HG02870 (cell line): ENCODE data around the gene BRCA2.

Experiments
- ATAC-seq: cut with Tn5 transposase; IDR thresholded peaks from one replicate; pipeline ENCODE4 v1.9.1; 2021; ENCODE audit warnings: mild to moderate bottlenecking, moderate library complexity; ENCODE audit not compliant: unreplicated experiment

BRCA2 gene

GRCh38 chr13:32315238-32316027, at the start of gene BRCA2, which contains the start of gene ZAR1L:
BRCA2 (plus strand) TSS chr13:32315508; CDS start chr13:32316461, 953 bp downstream.
ZAR1L (minus strand) TSS chr13:32315363; CDS start chr13:32311925, 3,438 bp downstream.
- peak; percentile 84 for ATAC-seq

GRCh38 chr13:32265726-32266125, 49.6 kb upstream of the BRCA2 start:
- no peak for ATAC-seq

- no peak for ATAC-seq
Observed at GRCh38 chr13:32266130-32266529, 49.2 kb upstream of the BRCA2 start.

DNA sequence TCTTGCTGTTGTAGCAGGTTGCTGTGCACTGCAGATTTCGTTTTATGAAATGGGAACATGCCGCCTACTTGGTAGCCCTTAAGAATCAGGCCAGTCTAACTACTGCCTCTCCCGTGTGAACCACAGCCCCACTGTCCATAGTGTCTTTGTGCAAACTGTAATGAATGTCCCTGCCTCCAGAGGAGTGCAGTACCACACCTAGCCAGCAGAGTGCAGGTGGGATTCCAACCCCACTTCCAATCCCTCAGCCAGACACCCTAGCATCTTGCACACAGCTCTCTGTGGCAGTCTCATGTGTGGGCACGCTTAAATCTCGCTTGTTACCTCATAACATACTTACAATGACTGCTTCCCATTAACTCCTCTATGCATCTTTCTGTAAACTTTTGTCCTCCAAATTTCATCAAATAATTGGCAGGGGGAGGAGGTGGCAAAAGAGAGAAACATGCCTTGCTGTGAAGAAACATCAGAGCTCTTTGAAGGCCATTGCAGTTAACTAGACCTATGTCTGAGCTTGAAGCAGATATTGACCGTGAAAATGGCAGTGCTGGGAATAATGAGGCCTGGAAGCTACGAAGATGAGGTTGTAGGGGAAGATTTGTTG, 47.4 kb upstream of the BRCA2 start:
- peak; percentile 84 for ATAC-seq

DNA sequence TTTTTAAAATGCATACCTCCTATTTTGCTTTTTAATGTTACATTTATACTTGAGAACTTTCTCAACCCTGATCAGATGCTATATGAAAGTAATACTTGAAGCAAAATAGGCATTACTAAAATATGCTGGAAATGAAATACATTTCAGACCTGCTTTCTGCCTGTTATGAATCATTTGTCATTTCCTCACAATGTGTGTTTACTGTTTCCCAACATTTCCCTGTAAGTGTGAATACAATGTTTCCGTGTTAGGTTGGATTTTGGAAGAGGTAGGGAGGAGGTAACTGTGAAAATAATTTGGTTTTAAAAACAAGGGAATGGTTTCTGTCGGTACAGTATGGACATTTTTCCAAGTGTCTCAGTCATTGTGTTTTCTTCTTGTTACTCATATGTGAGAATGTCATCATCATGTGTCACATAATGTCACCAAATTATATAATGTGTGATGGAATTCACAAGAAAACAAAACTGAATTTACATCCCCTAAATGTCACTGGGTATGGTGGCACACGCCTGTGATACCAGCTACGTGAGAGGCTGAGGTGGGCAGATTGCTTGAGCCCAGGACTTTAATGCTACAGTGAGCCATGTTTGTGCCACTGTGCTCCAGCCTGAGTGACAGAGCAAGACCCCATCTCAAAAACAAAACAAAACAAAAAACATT, 43.2 kb upstream of the BRCA2 start:
- ATAC-seq = no peak

- peak; percentile 77 for ATAC-seq
Observed at GRCh38 chr13:32277839-32278238, 37.5 kb upstream of the BRCA2 start.

- ATAC-seq = peak; percentile 70
Observed at GRCh38 chr13:32278426-32278825, 36.9 kb upstream of the BRCA2 start.

DNA sequence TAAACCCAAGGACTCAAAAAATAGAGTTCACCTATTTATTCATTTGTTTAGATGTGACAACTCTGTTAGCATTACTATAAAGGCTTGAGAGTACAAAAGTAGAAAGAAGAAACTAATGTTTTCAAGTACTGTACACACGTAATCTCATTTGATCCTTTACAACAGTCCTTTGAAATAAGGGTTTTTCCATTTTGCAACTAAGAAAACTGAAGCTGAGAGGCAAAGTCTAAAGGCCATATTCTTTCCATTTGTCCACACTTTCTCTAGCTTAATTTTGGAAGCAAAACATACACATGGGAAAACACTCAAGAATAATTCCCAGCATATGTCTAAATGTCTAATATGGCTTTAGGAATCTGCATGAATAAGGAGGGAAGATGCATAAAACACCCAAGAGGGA, 34.2 kb upstream of the BRCA2 start:
- ATAC-seq = no peak

DNA sequence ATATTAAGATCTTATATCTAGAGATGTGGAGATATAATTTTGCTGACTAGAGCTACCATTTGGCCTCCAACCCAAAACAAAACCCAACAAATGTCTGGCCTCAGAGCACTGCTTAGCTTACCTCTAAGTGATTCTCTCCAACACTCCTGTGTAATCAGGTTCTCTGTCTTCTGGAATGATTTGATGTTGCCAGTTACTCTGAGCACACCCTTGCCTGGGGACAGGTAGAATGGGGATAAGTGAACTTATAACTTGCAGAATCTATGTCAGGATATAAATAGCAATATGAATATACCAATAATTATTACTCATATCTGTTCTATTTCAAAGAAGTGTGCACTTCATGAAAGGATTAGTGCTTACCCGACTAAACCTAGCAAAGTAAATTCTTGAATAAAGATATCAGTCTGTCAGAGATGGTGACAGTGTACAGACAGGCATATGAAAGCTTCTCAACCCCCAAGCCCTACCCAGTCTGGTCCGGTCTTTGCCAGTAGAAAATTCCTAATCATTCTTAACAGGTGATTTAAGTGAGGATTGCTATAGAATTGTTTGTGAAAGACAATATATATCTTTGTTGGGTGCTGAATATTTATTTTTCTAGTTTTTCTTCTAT, 33.1 kb upstream of the BRCA2 start:
- no peak for ATAC-seq

GRCh38 chr13:32284927-32285632, 30.2 kb upstream of the BRCA2 start:
- no peak for ATAC-seq

DNA sequence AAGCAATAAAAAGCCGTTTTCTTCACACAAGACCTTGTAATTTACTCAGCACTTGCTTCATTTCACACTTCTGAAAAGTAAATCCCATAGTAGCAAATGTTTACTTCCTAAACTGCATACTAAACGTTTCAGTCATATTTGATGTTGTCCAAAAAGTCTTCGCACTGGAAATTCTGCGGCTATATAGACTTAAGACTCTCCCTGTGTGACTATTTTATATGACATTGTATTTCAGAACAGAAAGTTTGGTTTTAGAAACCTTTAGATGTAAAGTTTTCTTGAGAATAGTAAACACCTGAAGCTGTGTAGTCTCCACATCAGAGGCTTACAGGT, 29.7 kb upstream of the BRCA2 start:
- no peak for ATAC-seq

GRCh38 chr13:32297206-32297605, 18.1 kb upstream of the BRCA2 start:
- no peak for ATAC-seq

DNA sequence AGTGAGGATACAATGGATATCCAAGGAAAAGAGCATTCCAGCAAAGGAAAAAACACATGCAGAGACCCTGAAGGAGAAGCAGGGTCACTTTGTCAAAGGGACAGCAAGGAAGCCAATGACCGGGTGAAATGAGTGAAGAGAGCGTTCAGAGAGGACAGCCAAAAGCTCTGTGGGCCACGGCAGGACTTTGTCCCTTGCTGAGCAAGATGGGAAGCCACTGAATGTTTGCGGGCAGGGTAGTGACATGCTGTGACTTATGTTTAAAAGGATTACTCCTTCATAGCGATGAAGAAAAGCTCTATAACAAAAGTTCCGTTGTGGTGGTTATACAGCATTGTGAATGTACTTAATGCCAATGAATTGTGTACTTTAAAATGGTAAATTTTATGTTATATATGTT, 16.6 kb upstream of the BRCA2 start:
- no peak for ATAC-seq

GRCh38 chr13:32299893-32300292, 15.4 kb upstream of the BRCA2 start:
- no peak for ATAC-seq

- no peak for ATAC-seq
Observed at GRCh38 chr13:32300406-32300805, 14.9 kb upstream of the BRCA2 start.

GRCh38 chr13:32300920-32301319, 14.4 kb upstream of the BRCA2 start:
- no peak for ATAC-seq

- no peak for ATAC-seq
Observed at GRCh38 chr13:32302461-32302860, 12.8 kb upstream of the BRCA2 start.

- no peak for ATAC-seq
Observed at GRCh38 chr13:32305646-32306045, 9.7 kb upstream of the BRCA2 start.

DNA sequence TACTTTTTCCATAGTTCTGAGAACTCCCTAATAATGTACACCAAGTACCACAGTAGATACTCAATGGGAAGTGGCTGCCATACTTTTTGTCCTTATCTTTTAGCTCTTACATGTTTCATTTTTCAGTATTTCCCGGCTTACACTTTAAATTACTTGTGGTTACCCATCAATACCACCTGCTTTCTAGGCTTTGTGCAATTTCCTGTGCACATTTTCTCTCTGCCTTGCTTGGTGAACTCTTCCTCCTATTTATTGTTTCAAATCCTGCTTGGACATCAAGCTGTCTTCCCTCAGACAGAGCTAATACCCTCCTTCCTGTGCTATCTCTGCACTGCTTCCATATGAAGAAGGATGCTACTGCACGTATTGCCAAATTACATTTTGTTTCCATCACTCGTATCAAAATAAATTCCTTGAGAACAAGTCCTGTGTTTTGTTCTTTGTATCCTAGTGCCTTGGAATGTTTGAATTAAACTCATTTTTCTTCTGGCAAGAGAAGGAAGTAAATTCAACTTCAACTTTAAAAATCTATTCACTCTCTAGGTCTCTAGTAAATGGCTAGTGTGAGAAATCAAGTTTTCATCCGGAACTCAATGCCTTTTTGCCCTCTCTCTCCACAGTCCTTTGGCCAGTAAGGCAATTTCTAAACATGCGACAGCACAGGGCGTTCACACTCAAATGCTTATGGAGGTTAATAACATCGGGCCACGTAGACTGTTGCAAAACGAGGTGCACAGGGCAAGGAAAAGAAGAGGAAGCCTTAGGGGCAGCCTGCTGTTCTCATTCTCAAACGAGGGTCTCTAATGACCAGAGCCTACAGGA, 5.8 kb upstream of the BRCA2 start:
- peak; percentile 23 for ATAC-seq

DNA sequence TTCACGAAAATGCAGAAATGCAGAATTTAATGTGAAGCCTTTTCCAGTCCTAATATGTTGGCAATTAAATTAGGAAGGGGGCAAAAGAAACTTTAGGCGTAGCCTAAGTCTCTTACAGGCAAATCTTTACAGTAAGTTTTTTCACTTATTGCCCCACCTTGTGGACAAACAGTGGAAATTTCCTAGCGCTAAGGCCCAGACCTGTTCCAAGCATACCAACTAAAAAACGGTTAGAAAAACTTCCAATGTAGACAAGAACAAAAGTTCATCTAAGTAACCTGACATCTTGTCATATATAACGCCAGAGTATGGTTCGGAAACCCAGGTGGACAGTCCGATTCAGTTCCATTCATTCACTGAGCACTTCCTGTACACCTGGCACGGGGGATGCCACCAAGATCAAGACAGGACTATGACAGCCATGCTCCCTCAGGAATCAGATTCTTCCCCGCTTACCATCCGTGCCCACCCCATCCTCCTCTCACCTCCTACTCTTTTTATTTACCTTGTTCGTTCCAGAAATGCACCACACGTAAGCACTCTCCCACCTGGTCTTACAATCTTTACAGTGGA, 5.1 kb upstream of the BRCA2 start:
- ATAC-seq = peak; percentile 53
